Body of pancreas (tissue), 4 donors: ENCODE data around the gene RASL12.

Experiments
- POLR2A ChIP-seq, 3 donors: fragments of 450-650 bp; IDR thresholded peaks; one replicate each; pipeline ENCODE4 v1.6.1; 2016; ENCODE audit warnings: antibody characterized with exemption in 3 of 3, mild to moderate bottlenecking in 2 of 3
- TF ChIP-seq, protein P1 (sequence below), 7 experiments: fragments of 450-650 bp in 4 of 7; fragments of 200-600 bp in 3 of 7; sonication (generic) in 3 of 7; IDR thresholded peaks; one replicate each; pipeline ENCODE4 v1.5.1; 2016 to 2019; ENCODE audit warnings: antibody characterized with exemption in 7 of 7

- TF ChIP-seq, protein P1, sequence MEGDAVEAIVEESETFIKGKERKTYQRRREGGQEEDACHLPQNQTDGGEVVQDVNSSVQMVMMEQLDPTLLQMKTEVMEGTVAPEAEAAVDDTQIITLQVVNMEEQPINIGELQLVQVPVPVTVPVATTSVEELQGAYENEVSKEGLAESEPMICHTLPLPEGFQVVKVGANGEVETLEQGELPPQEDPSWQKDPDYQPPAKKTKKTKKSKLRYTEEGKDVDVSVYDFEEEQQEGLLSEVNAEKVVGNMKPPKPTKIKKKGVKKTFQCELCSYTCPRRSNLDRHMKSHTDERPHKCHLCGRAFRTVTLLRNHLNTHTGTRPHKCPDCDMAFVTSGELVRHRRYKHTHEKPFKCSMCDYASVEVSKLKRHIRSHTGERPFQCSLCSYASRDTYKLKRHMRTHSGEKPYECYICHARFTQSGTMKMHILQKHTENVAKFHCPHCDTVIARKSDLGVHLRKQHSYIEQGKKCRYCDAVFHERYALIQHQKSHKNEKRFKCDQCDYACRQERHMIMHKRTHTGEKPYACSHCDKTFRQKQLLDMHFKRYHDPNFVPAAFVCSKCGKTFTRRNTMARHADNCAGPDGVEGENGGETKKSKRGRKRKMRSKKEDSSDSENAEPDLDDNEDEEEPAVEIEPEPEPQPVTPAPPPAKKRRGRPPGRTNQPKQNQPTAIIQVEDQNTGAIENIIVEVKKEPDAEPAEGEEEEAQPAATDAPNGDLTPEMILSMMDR (IDR thresholded peaks at IDR 0.05): no peak
- TF ChIP-seq POLR2A (IDR thresholded peaks at IDR 0.05): no peak
These were observed 14.6 kb upstream of the RASL12 start for GRCh38 chr15:65082303-65082953.
